GM21529 (cell line): Measurements from ENCODE around the gene MICU2.
A peak's percentile ranks its signal among the peaks of the same experiment; 100 is the strongest.

Source experiments
- ATAC-seq: cut with Tn5 transposase; IDR thresholded peaks from one replicate; pipeline ENCODE4 v1.9.1; 2021; ENCODE audit not compliant: unreplicated experiment

The MICU2 gene

DNA sequence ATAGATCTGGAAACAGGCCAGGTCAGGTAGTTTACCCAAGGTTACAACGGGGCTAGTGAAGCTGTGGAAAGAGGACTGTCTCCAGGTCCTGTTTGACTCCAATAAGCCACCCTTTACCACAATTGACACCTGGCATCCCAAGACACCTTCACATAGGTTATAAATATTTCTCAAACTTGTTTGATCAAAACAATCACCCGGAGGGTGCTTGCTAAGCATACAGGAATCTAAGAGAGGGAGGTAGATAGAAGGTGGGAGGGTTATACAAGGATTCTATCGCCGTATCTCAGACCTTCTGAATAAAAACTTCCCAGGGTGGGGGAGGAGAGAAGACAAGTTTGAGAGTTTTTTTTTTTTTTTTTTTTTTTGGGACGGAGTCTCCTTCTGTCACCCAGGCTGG lies 55.4 kb downstream of the MICU2 start:
- no peak for ATAC-seq

DNA sequence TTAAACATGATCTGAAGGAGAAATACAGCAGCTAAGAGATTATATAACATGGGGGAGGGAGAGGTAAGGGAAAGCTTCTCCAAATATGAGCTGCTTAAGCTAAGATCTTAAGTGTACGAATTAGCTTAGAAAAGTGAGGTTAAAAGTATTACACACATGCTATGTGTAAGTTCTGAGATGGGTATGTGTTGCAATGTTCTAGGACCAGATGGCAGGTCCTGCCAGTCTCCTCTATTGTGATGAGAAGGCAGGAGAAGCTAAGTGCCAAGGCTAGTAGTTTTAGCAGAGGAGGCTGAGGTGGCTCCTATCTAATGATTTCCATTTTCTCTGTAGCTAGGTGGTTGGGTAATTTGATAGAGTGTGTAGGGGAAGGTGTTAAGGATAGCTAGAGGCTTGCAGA lies 57.6 kb downstream of the MICU2 start:
- no peak for ATAC-seq

DNA sequence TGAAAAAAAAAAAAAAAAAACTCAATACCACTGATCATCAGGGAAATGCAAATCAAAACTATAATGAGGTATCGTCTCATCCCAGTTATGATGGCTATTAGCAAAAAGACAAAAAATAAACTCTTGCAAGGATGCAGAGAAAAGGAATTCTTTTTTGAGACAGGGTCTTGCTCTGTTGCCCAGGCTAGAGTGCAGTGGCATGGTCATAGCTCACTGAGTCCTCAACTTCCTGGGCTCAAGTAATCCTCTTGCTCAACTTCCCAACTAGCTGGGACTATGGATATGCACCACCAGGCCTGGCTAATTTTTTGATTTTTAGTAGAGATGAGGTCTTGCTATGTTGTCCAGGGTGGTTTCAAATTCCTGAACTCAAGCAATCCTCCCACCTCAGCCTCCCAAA lies 59.5 kb downstream of the MICU2 start:
- ATAC-seq = no peak

DNA sequence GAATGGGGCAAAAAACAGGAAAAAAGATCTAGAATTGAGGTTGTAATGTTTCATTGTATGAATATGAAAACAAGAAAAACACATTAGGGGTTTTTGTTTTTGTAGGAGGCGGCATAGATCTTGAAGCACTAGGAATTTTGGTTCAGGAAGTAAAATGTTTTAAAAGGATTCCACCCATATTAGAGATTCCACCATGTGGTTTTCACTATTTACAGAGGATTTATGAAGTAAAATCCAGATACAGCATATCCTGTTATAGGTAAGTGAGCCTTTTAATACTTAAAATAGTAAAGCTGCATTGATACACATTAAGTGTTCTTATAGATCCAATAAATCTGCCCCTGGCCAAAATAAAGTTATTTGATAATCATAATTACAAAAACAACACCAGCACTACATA lies 61.4 kb downstream of the MICU2 start:
- ATAC-seq = no peak

- peak; percentile 44 for ATAC-seq
Measured at GRCh38 chr13:21541980-21542379, 62.0 kb downstream of the MICU2 start.

- no peak for ATAC-seq
Measured at GRCh38 chr13:21541271-21541670, 62.7 kb downstream of the MICU2 start.

DNA sequence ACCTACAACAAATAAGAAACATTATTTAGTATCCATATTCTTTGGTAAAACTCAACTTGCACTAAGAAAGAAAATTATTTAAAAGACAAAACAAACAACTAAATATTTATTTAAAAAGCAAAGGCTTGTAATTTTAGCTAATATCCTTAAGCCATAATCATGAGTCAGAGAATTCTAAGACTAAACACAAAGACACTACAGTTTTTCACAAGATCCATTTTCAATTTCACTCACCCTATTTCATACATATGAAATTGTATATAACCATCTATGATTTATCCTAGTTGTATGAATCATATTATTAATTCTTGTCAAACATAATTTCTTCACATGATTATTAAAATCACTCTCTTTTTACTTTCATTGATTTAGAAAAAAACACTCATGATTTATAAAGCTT lies 64.3 kb downstream of the MICU2 start:
- no peak for ATAC-seq

GRCh38 chr13:21538753-21539152 lies 65.2 kb downstream of the MICU2 start:
- no peak for ATAC-seq

DNA sequence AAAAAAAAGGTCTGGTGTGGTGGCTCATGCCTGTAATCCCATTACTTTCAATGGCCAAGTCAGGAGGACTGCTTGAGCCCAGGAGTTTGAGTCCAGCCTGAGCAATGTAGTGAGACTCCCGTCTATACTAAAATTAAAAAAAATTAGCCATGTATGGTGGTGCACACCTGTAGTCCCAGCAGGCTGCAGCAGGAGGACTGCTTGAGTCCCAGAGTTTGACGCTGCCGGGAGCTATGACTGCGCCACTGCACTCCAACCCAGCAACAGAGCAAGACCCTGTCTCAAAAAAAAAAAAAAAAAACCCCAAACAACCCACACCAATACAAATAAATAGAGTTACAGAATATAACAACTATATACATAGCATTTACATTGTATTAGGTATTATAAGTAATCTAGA lies 65.7 kb downstream of the MICU2 start:
- ATAC-seq = no peak

DNA sequence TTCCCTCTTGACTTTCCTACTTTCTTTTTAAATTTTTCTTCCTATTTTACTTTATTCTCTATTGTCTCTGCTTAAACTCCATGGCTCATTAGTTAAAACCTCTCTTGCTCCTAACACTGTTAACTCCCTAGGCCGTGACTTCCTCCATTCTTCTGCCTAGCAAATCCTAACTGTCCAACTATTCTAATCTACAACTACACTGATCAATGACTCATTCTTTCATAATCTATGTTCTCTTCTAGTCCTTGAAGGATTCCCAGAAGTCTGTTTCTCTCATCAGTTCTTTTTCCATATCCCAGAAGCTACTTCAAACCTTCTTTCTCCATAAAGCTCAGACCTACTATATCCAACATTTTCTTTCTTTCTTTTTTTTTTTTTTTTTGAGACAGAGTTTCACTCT lies 66.9 kb downstream of the MICU2 start:
- ATAC-seq = no peak

- ATAC-seq = no peak
Measured at GRCh38 chr13:21534760-21535159, 69.2 kb downstream of the MICU2 start.

DNA sequence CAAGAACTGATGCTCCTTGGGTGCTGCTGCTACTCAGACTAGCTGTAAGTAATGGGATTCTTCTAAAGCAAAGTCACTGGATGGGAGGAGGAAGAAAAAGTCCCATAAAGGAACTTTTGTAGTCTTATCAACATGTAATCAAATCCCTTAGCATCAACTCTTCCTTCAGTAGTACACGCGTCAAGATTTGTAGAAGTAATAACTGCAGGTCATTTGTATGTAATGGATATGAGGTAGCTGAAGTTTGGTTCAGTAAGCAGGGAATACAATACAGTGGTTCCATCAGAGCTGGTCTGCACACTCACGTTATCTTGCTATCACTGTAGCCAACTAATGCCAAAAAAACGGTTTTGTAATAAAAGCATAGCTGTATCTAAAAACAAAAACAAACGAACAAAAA lies 72.5 kb downstream of the MICU2 start:
- ATAC-seq = no peak

- no peak for ATAC-seq
Measured at GRCh38 chr13:21530656-21531055, 73.3 kb downstream of the MICU2 start.

DNA sequence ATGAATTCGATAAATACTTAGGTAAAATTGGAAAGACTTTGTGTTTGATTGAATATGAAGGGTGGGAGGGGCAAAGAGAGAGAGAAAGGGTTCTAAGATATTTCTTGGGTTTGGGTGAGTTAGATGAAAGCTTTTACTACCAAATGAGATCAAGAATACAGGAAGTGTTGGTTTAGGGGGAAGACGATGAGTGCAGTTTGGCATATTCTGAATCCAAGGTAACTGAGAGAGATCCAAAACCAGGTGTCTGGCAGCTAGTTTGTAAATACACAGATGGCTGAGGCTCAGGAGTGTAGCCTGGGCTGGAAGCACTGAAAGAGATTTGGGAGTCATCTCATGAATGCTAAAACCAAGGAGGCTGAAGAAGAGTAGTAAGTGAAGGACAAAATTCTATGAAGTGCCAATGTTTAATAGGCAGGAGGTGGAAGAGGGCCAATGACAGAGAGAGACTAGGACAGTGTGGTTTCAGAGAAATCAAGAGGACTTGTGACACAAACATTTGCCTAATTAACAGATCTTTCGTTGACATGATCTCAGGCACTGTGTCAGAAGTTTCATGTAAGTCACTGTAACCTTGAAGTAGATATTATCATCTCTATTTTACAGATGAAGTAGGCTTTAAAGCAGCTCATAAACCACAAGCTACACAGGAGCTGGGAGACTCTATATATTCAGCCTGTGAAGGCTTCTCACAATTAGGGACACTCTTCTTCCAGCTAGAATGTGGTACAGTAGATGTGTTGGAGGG lies 74.7 kb downstream of the MICU2 start:
- no peak for ATAC-seq

DNA sequence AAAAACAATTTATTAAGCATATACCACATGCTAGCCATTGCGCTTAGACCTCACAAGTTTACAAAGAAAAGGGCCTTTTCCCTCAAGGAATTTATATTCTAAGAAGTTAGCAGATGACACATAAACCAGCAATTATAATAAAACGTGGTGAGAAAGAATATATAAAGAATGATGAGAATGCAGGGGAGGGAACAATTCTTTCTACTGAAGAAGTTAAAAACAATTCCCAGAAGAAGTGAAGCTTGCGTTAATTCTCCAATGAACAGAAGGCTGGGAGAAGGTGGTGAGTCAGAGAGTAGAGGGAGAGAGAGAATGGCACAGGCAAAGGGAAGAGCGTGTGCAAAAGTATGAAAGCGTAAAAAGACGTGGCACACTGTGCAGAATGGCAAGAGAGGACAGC lies 75.4 kb downstream of the MICU2 start:
- ATAC-seq = no peak

GRCh38 chr13:21526707-21527540 lies 77.0 kb downstream of the MICU2 start:
- no peak for ATAC-seq

GRCh38 chr13:21522847-21523246 lies 81.1 kb downstream of the MICU2 start:
- ATAC-seq = no peak

- no peak for ATAC-seq
Measured at GRCh38 chr13:21522130-21522529, 81.8 kb downstream of the MICU2 start.

- no peak for ATAC-seq
Measured at GRCh38 chr13:21518617-21519144, 85.3 kb downstream of the MICU2 start.

GRCh38 chr13:21517576-21517975 lies 86.4 kb downstream of the MICU2 start:
- ATAC-seq = no peak

DNA sequence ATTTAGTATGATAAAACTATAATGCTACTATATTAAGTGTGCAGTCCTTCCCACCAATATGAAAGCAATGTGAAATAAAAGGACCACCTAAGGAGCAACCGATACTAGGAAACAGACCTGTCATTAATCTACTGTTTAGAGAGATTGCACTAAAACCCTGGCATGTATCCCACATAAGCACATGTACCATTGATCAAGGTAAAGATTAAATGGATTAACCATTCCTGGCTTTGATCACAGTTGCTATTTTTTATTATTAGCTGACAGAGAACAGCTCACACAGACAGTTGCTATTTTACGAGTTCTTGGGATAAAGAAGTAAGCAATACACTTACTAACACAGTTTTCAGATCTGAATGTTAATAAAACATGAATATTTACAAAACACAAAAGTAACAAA lies 87.2 kb downstream of the MICU2 start:
- no peak for ATAC-seq

GRCh38 chr13:21511849-21512248 lies 92.1 kb downstream of the MICU2 start:
- no peak for ATAC-seq
